ENCODE results near the gene SULT6B1. TPM values are rescaled to one million over a fixed set of nuclear protein-coding genes. Genes with fewer than 3 reads are reported as not detected.

SULT6B1 gene
- total RNA-seq, 1 experiment from 2014 or later = not detected

GRCh38 chr2:37181726-37182684, 6.5 kb downstream of the SULT6B1 start:
- no peaks in the 10 kb centered on the region for H3K27me3 ChIP-seq (ENCODE audit: control insufficient read depth, insufficient read depth, low read length)
- DNase-seq = no peak
- no peak overlapping the region for H3K4me3 ChIP-seq (ENCODE audit: insufficient read depth, low read depth, low read length)
- no peaks in the 10 kb centered on the region for H3K36me3 ChIP-seq (replicated peaks; ENCODE audit: control insufficient read depth, insufficient read depth, low read length)

GRCh38 chr2:37180640-37181039, 7.8 kb downstream of the SULT6B1 start:
- DNase-seq = no peak
- Histone ChIP-seq H3K4me3 (ENCODE audit: insufficient read depth, low read depth, low read length) (no peak overlapping the region), H3K27me3 (ENCODE audit: control insufficient read depth, insufficient read depth, low read length) (no peaks in the 10 kb centered on the region), H3K36me3 (replicated peaks; ENCODE audit: control insufficient read depth, insufficient read depth, low read length) (no peaks in the 10 kb centered on the region)

GRCh38 chr2:37180006-37180639, 8.3 kb downstream of the SULT6B1 start:
- H3K27me3 ChIP-seq (ENCODE audit: control insufficient read depth, insufficient read depth, low read length) = no peaks in the 10 kb centered on the region
- no peak for DNase-seq
- no peaks in the 10 kb centered on the region for H3K36me3 ChIP-seq (replicated peaks; ENCODE audit: control insufficient read depth, insufficient read depth, low read length)
- no peak overlapping the region for H3K4me3 ChIP-seq (ENCODE audit: insufficient read depth, low read depth, low read length)

DNA sequence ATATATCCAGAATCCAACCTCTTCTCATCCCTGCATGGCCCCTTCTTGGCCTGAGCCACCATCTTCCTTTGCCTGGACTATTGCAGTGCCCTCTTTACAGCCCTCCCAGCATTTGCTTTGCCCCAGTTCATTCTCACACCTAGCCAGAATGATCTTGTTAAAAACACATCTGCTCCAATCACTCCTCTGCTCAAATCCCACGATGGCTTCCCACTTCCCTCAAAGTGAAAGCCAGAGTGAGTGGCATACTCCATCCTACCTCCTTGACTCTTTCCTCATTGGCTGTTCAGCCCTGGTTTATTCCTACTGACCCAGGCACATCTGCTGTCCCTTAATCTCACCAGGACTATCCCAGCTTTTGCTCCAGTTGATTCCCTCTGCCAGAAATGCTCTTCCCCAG, 14.7 kb downstream of the SULT6B1 start:
- no peak for DNase-seq
- Histone ChIP-seq H3K27me3 (ENCODE audit: control insufficient read depth, insufficient read depth, low read length) (no peaks in the 10 kb centered on the region), H3K36me3 (replicated peaks; ENCODE audit: control insufficient read depth, insufficient read depth, low read length) (no peaks in the 10 kb centered on the region), H3K4me3 (ENCODE audit: insufficient read depth, low read depth, low read length) (no peak overlapping the region)

DNA sequence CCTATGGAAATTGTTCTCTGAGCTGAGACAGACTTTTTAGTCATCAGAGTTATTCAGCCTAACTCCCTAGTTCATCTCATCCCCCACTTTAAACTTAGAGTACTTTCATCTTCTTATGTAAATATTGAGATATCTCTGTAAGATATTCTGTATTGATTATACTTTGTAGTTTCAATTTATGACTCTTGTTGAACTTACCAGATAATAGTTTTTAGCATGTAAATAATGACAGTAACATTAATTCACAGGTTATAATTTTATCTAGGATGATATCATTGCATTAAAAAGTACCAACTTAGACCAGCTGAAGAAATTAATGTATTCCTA, 16.9 kb downstream of the SULT6B1 start:
- H3K36me3 ChIP-seq (replicated peaks; ENCODE audit: control insufficient read depth, insufficient read depth, low read length) = no peaks in the 10 kb centered on the region
- H3K4me3 ChIP-seq (ENCODE audit: insufficient read depth, low read depth, low read length) = no peak overlapping the region
- H3K27me3 ChIP-seq (ENCODE audit: control insufficient read depth, insufficient read depth, low read length) = no peaks in the 10 kb centered on the region
- no peak for DNase-seq

DNA sequence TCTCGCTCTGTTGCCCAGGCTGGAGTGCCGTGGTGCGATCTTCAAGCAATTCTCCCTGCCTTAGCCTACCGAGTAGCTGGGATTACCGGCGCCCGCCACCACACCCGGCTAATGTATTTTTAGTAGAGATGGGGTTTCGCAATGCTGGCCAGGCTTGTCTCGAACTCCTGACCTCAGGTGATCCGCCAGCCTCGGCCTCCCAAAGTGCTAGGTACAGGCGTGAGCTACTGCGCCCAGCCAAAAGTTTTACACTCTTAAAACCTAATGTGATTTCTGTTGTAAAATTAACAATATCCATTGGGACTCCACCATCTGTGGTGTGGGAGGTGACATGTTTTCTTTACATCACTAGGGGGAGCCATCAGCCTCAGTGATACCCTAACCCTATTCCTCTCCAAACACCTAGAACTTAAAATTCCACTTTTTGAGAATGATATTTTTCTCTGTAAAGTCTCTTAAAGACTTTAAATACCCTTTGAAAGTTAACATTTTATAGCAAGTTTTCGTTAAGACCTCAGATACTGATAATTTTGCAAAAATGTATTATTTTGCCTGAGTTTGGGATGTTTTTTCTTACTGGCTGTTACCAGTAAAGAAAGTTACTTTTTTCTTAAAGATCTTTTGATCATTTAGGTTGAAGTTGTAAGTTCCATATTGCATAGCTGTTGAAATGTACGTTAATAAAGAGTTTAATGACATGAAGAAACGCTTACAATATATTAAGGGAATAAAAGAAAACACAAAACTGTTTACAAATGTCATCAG, 20.1 kb downstream of the SULT6B1 start:
- peak; percentile 87 for DNase-seq
- Histone ChIP-seq H3K27me3 (ENCODE audit: control insufficient read depth, insufficient read depth, low read length) (no peaks in the 10 kb centered on the region), H3K4me3 (ENCODE audit: insufficient read depth, low read depth, low read length) (no peak overlapping the region), H3K36me3 (replicated peaks; ENCODE audit: control insufficient read depth, insufficient read depth, low read length) (no peaks in the 10 kb centered on the region)

GRCh38 chr2:37167636-37168180, 20.8 kb downstream of the SULT6B1 start:
- H3K36me3 ChIP-seq (replicated peaks; ENCODE audit: control insufficient read depth, insufficient read depth, low read length) = no peaks in the 10 kb centered on the region

GRCh38 chr2:37164757-37165156, 23.7 kb downstream of the SULT6B1 start:
- no peaks in the 10 kb centered on the region for H3K36me3 ChIP-seq (replicated peaks; ENCODE audit: control insufficient read depth, insufficient read depth, low read length)
- no peaks in the 10 kb centered on the region for H3K27me3 ChIP-seq (ENCODE audit: control insufficient read depth, insufficient read depth, low read length)
- no peak overlapping the region for H3K4me3 ChIP-seq (ENCODE audit: insufficient read depth, low read depth, low read length)
- no peak for DNase-seq

More at GRCh38 chr2:37167636-37168180, 20.8 kb downstream of the SULT6B1 start:
- DNase-seq = no peak
- Histone ChIP-seq H3K27me3 (ENCODE audit: control insufficient read depth, insufficient read depth, low read length) (no peaks in the 10 kb centered on the region), H3K4me3 (ENCODE audit: insufficient read depth, low read depth, low read length) (no peak overlapping the region)

DNA sequence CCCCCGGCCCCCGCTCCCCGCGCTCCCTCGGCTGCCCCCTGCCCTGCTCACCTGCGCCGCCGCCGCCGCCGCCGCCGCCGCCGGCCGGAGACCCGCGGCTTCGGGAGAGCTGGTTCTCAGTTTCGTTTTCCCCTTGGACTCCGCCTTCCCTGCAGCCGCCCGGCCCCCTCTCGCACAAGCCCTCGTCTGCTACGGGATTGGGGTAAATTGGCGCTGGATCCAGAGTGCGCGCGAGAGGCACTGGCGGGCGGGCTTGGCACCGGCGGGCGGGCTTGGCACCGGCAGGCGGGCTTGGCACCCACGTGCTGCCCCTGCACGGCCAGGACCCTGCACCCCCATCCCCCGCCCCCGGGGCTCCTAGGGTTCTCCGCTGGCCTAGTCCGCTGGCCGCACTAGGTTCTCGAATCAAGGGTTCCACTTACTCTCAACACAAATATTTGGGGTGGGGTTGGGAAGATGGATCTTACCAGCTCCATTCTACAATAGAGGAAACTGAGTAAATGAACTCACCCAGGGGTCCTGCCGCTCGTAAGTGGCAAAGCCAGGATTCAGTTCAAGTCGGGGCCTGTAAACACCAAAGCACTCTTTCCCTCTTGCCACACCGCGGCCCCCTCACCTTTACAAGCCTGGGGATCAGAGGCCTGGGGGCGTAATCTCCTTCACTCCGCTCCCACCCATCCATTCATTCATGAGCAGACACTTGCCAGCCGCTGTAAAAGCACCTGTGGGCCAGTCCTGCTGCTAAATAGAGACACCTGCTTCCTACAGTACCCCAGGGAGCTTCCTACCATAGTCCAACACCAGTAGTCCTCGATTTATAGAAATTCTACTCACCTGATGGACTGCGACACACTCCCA, 31.4 kb downstream of the SULT6B1 start, which contains the start of gene EIF2AK2:
EIF2AK2 (minus strand) TSS at position 124 of the 858 bp plus-strand sequence. CDS start 9,174 bp downstream, outside the sequence.
- no peaks in the 10 kb centered on the region for H3K36me3 ChIP-seq (replicated peaks; ENCODE audit: control insufficient read depth, insufficient read depth, low read length)
- H3K4me3 ChIP-seq (ENCODE audit: insufficient read depth, low read depth, low read length) = peak within 1 kb of the TSS; percentile 65

GRCh38 chr2:37156071-37156856, 32.2 kb downstream of the SULT6B1 start:
- Histone ChIP-seq H3K27me3 (ENCODE audit: control insufficient read depth, insufficient read depth, low read length) (no peaks in the 10 kb centered on the region; the same call in 1 of the 2 replicates), H3K4me3 (ENCODE audit: insufficient read depth, low read depth, low read length) (peak overlapping the region; percentile 65), H3K36me3 (replicated peaks; ENCODE audit: control insufficient read depth, insufficient read depth, low read length) (no peaks in the 10 kb centered on the region)
- peak; percentile 53 for DNase-seq

More for the DNA sequence above, 31.4 kb downstream of the SULT6B1 start, which contains the start of gene EIF2AK2:
- peak; percentile 96 for DNase-seq
- no peaks in the 10 kb centered on the region; the same call in 1 of the 2 replicates for H3K27me3 ChIP-seq (ENCODE audit: control insufficient read depth, insufficient read depth, low read length)

DNA sequence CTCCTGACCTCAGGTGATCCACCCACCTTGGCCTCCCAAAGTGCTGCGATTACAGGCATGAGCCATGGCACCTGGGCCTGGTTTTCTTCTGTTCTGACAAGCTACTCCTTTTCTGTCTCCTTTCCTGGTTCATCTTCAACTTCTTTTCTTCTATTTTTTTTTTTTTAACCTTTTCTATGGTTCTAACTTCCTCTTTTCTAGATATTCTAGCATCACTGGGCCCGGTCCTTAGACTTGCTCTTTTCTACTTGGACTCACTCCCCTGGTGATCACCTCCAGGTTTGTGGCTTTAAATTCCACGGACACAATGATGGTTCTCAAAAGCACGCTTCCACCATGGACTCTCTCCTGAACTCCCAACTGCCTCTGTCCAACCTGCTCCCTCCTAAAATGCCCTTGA, 33.7 kb downstream of the SULT6B1 start:
- Histone ChIP-seq H3K4me3 (ENCODE audit: insufficient read depth, low read depth, low read length) (no peak overlapping the region), H3K36me3 (replicated peaks; ENCODE audit: control insufficient read depth, insufficient read depth, low read length) (no peaks in the 10 kb centered on the region), H3K27me3 (ENCODE audit: control insufficient read depth, insufficient read depth, low read length) (no peaks in the 10 kb centered on the region; the same call in 1 of the 2 replicates)
- no peak for DNase-seq

DNA sequence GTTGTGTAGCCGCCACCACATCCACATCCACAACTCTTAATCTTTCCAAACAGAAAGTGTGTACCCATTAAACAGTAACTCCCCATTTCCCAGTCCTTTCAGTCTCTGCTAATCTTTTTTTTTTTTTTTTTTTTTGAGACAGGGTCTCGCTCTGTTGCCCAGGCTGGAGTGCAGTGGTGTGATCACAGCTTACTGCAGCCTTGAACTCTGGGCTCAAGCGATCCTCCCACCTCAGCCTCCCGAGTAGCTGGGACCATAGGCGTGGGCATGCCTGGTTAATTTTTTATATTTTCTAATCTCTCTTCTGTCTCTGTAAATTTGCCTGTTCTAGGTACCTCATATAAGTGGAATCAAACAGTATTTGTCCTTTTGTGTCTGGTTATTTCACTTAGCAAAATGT, 35.2 kb downstream of the SULT6B1 start:
- Histone ChIP-seq H3K36me3 (replicated peaks; ENCODE audit: control insufficient read depth, insufficient read depth, low read length) (peaks cover 2% of the 10 kb centered on the region), H3K27me3 (ENCODE audit: control insufficient read depth, insufficient read depth, low read length) (no peaks in the 10 kb centered on the region; the same call in 1 of the 2 replicates), H3K4me3 (ENCODE audit: insufficient read depth, low read depth, low read length) (no peak overlapping the region)
- DNase-seq = no peak

Measured in H7 (cell line).